Osteocyte (in vitro differentiated cells): ENCODE results near the gene TOP3B. TPM values are rescaled to one million over a fixed set of nuclear protein-coding genes. Genes with fewer than 3 reads are reported as not detected.

Experiments
- DNase-seq: peaks from one replicate; pipeline ENCODE4 v3.0.0; 2021; ENCODE audit warnings: mixed read lengths; ENCODE audit not compliant: unreplicated experiment; ENCODE audit errors: extremely low spot score
- H3K27ac Mint-ChIP-seq: one replicate; pipeline ENCODE4 v1.8.0; 2021; ENCODE audit warnings: mild to moderate bottlenecking, mixed read lengths; ENCODE audit not compliant: unreplicated experiment
- H3K27me3 Mint-ChIP-seq: one replicate; pipeline ENCODE4 v1.8.0; 2021; ENCODE audit warnings: mixed read lengths; ENCODE audit not compliant: unreplicated experiment
- H3K36me3 Mint-ChIP-seq: one replicate; pipeline ENCODE4 v1.8.0; 2021; ENCODE audit warnings: mixed read lengths; ENCODE audit not compliant: unreplicated experiment
- H3K4me1 Mint-ChIP-seq: one replicate; pipeline ENCODE4 v1.8.0; 2021; ENCODE audit warnings: mixed read lengths; ENCODE audit not compliant: unreplicated experiment
- H3K4me3 Mint-ChIP-seq: one replicate; pipeline ENCODE4 v1.8.0; 2021; ENCODE audit warnings: mild to moderate bottlenecking, moderate library complexity, mixed read lengths; ENCODE audit not compliant: unreplicated experiment
- H3K9me3 Mint-ChIP-seq: one replicate; pipeline ENCODE4 v1.8.0; 2021; ENCODE audit warnings: mixed read lengths; ENCODE audit not compliant: unreplicated experiment
- total RNA-seq: library from RNA; stranded (reverse); gene quantifications from 2 replicates; pipeline ENCODE4 v1.2.1, GENCODE V29; 2021
- TF ChIP-seq, protein P1 (sequence below): fragments of 200-600 bp; sonication (generic); IDR thresholded peaks from 2 replicates; pipeline ENCODE4 v1.5.0; 2021; ENCODE audit warnings: antibody characterized with exemption, mild to moderate bottlenecking, moderate library complexity

TOP3B gene
- total RNA-seq, 1 donor from 2014 or later: 46.0 TPM

DNA sequence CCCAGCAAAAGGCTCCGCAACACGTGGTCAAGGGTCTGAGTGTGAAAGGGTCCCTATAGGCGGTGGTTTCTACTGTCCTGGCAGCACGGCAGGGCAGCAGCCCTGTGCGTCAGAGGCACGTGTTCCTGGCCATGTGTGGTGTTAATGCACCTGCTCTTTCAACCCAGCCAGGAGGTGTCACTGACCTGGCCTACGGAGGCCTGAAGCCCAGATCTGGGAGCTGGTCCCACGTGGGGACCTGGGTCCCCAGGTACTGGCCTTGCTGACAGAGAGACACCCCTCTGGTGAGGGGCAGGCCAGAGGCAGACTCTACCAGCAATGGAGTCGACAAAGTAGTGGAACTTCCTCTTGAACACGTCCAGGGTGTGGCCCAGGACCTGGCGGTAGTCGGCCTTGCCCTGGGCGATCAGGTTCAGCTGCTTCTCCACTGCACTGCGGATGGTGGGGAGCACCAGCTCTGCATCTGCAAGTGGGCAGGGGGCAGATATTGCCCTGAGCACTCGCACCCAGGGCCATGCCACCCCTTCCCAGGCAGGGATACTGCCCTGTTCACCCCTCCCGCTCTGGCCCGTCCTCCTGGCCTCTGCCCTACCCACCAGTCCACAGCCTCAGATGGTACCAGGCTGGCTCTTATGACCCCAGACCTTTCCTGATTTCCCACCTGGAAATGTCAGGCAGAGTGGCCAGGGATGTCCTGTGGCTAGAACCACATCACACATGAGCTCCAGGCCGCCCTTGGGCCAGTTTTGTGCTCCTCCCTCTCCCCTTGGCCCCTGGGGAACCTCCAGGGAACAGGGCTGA, 23.1 kb downstream of the TOP3B start:
- no peaks in the 10 kb centered on the region for H3K27me3 Mint-ChIP-seq
- TF ChIP-seq, protein P1, sequence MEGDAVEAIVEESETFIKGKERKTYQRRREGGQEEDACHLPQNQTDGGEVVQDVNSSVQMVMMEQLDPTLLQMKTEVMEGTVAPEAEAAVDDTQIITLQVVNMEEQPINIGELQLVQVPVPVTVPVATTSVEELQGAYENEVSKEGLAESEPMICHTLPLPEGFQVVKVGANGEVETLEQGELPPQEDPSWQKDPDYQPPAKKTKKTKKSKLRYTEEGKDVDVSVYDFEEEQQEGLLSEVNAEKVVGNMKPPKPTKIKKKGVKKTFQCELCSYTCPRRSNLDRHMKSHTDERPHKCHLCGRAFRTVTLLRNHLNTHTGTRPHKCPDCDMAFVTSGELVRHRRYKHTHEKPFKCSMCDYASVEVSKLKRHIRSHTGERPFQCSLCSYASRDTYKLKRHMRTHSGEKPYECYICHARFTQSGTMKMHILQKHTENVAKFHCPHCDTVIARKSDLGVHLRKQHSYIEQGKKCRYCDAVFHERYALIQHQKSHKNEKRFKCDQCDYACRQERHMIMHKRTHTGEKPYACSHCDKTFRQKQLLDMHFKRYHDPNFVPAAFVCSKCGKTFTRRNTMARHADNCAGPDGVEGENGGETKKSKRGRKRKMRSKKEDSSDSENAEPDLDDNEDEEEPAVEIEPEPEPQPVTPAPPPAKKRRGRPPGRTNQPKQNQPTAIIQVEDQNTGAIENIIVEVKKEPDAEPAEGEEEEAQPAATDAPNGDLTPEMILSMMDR: no peak
- no peak overlapping the region for H3K4me3 Mint-ChIP-seq

DNA sequence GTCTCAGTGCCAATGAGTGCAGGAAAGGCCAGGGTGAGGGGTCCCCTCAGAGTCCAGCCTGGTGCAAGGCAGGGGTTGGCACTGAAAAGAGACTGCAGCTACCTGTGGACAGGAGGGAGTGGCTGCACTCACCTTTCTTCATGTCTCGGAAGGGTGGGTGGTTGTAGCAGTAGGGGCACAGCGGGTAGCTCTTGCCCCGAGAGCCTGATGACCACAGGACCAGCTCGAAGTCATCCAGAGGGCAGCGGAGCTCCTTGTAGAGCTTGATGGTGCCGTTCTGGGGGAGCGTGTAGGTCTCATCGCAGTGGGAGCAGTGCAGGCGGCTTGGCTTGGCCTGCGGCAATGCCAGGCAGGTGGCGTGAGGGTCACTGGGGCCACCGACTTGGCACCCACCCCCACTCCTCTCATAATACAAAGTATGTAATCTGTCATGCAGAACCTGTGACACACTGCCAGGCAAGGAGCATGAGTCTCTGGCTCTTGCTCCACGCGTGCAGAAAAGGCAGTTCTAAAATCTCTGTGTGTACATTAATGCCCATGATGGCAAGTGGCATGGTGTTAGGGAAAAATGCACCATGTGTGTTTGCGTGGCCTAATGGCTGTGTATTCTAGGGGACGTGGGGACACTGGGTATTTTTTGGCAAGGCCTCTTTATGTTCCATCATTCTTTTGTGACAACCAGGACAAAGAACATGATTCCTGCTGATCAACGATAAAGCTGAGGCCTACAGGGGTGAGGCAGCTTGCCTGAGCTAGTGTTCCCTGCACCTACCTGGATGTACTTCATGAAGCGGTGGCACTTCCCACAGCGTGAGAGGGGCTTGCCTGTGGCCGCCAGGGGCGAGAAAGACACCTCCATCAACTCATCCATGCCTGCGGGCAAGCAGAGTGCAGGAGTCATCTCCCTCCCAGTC, 24.0 kb downstream of the TOP3B start:
- peaks cover 7% of the 10 kb centered on the region for H3K36me3 Mint-ChIP-seq
- TF ChIP-seq, protein P1: no peak
- no peak overlapping the region for H3K4me3 Mint-ChIP-seq
- H3K27me3 Mint-ChIP-seq: no peaks in the 10 kb centered on the region
- H3K27ac Mint-ChIP-seq: no peak overlapping the region
- DNase-seq: no peak
- H3K9me3 Mint-ChIP-seq: no peaks in the 10 kb centered on the region
- H3K4me1 Mint-ChIP-seq: no peaks in the 10 kb centered on the region

More for the DNA sequence above, 23.1 kb downstream of the TOP3B start:
- peaks cover 7% of the 10 kb centered on the region for H3K36me3 Mint-ChIP-seq
- H3K4me1 Mint-ChIP-seq: no peaks in the 10 kb centered on the region
- H3K9me3 Mint-ChIP-seq: no peaks in the 10 kb centered on the region
- no peak overlapping the region for H3K27ac Mint-ChIP-seq
- DNase-seq: no peak

DNA sequence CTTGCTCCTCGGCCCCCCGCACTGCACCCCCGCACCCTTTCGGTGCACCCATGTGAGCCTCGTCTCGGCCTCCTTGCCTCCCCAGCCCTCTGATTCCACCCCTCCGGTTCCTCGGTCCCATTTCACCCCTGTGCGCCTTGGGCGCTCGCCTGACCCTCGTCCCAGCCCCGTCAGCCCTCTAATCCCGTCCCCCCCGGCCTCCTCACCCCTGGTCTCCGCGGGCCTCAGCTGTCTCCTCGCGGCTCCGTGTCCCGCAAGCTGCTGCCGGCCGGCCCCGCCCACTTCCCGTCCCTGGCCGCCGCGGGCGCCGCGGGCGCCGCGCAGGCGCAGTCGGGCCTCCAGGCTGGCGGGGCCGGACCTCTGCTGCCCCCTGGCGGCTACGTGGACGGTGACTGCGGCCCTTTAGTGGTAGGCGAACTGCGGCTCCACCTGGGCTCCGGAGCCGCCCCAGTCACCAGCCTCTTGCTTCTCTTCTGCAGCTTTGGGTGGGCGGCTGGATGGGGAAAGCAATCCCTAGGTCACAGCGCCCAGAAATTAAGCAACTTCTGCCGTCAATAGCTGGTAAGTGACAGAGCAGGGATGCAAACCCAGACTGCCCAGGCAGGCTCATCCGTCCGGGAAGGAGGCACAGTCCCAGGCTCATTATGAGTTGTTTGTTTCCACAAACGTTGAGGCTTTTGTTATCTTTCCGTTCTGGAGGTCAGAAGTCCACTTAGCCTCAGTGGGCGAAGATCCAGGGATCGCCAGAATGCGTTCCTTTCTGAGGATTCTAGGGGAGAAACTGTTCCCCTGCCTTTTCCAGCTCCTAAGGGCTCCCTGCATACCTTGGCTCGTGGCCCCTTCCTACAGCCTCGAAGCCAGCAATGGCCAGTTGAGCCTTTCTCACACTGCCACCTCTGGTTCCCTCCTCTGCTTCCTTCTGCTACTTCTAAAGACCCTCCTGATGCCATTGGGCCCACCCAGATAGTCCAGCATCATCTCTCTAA, 29.7 kb downstream of the TOP3B start, which contains the start of gene PPM1F:
TSS of gene PPM1F (minus strand) at position 263 of the 986 bp plus-strand sequence. CDS start 6,800 bp downstream, outside the sequence.
- Mint-ChIP-seq H3K9me3 (no peaks in the 10 kb centered on the region), H3K27me3 (no peaks in the 10 kb centered on the region), H3K36me3 (no peaks in the 10 kb centered on the region), H3K27ac (peak within 1 kb of the TSS; percentile 34), H3K4me3 (peak within 1 kb of the TSS; percentile 86), H3K4me1 (peaks cover 15% of the 10 kb centered on the region)
- DNase-seq: peak; percentile 97
- TF ChIP-seq, protein P1: peak; percentile 85

DNA sequence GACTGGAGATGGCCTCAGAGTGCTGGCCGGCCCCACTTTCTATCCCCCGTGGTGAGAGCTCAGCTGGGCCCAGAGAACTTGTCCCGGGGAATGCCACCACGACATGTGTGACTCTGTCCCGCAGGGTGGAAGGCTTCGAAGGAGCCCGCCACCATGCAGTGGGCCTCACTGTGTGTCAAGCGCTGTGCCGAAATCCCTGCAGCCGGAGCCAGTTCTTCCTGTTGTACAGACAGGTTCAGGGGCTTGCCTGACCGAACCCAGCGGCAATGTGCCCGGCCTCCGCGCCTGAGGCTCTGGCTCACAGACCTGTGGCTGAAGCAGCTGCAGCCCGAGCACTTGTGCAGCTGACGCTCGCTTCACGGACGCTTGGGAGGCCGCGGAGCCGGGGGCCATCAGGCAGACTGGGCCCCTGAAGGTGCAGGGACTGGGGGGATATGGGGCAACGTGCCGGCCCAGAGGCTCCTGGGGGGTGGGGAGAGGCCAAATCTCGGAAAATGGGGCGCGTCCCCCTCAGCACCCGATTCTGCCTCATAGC, 30.6 kb downstream of the TOP3B start:
- DNase-seq: no peak
- TF ChIP-seq, protein P1: no peak
- H3K4me1 Mint-ChIP-seq: peaks cover 24% of the 10 kb centered on the region
- peak overlapping the region; percentile 86 for H3K4me3 Mint-ChIP-seq
- H3K27me3 Mint-ChIP-seq: no peaks in the 10 kb centered on the region
- no peaks in the 10 kb centered on the region for H3K36me3 Mint-ChIP-seq
- H3K27ac Mint-ChIP-seq: no peak overlapping the region
- H3K9me3 Mint-ChIP-seq: no peaks in the 10 kb centered on the region
